Body of pancreas (tissue), 4 donors: Measurements from ENCODE around the gene LRRC49.

ENCODE experiments used
- POLR2A ChIP-seq, 3 donors: fragments of 450-650 bp; IDR thresholded peaks; one replicate each; pipeline ENCODE4 v1.6.1; 2016; ENCODE audit warnings: antibody characterized with exemption in 3 of 3, mild to moderate bottlenecking in 2 of 3
- TF ChIP-seq, protein P1 (sequence below), 7 experiments: fragments of 450-650 bp in 4 of 7; fragments of 200-600 bp in 3 of 7; sonication (generic) in 3 of 7; IDR thresholded peaks; one replicate each; pipeline ENCODE4 v1.5.1; 2016 to 2019; ENCODE audit warnings: antibody characterized with exemption in 7 of 7

DNA sequence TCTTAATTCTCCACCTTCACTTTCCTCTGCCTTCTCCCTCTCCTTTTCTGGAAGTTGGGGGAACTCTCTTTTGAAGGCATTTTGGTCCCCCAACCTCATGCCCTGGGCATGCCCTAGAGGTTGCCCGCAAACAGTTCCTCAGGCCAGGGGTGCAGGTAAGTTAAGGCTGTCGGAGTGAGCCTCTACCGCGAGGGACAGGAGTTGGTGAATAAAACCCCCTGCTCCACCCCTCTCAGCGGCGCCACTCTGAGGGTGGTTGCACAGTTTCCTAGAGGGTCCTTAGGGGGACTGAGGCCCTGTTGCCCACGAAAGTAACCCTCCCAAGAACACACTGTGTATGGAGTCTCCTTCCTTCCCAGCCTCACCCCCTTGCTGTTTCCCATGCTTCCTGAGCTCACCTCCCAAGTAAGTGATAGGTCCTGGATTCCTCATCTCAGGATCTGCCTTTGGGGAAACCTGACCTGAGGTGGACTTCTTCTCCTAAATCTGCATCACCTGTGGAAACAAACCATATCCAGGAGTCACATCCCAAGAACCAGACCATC lies 199.5 kb downstream of the LRRC49 start:
- TF ChIP-seq, protein P1, sequence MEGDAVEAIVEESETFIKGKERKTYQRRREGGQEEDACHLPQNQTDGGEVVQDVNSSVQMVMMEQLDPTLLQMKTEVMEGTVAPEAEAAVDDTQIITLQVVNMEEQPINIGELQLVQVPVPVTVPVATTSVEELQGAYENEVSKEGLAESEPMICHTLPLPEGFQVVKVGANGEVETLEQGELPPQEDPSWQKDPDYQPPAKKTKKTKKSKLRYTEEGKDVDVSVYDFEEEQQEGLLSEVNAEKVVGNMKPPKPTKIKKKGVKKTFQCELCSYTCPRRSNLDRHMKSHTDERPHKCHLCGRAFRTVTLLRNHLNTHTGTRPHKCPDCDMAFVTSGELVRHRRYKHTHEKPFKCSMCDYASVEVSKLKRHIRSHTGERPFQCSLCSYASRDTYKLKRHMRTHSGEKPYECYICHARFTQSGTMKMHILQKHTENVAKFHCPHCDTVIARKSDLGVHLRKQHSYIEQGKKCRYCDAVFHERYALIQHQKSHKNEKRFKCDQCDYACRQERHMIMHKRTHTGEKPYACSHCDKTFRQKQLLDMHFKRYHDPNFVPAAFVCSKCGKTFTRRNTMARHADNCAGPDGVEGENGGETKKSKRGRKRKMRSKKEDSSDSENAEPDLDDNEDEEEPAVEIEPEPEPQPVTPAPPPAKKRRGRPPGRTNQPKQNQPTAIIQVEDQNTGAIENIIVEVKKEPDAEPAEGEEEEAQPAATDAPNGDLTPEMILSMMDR (IDR thresholded peaks at IDR 0.05) = no peak
- no peak for TF ChIP-seq POLR2A (IDR thresholded peaks at IDR 0.05)
